Liver (tissue), 3 donors: Measurements from ENCODE around the gene HS3ST3B1.

ENCODE experiments used
- EGR1 ChIP-seq, 2 donors: IDR thresholded peaks; 2 replicates each; pipeline ENCODE4 v1.6.1; 2016 to 2018; ENCODE audit warnings: antibody characterized with exemption in 2 of 2, low read depth in 2 of 2
- GABPA ChIP-seq, 2 donors: IDR thresholded peaks in 1 of 2; conservative IDR thresholded peaks in 1 of 2; 2 replicates each; pipeline ENCODE4 v1.6.1; 2016; ENCODE audit warnings: antibody characterized with exemption in 2 of 2, mild to moderate bottlenecking in 1 of 2, moderate library complexity in 1 of 2
- HNF4A ChIP-seq, 2 donors: conservative IDR thresholded peaks; 2 replicates each; pipeline ENCODE4 v1.6.1; 2016; ENCODE audit warnings: antibody characterized with exemption in 2 of 2, mild to moderate bottlenecking in 2 of 2
- HNF4G ChIP-seq: IDR thresholded peaks from 2 replicates; pipeline ENCODE4 v1.6.1; 2016; ENCODE audit warnings: antibody characterized with exemption
- RAD21 ChIP-seq, 2 donors: IDR thresholded peaks; 2 replicates each; pipeline ENCODE4 v1.6.1; 2016; ENCODE audit warnings: antibody characterized with exemption in 2 of 2, mild to moderate bottlenecking in 2 of 2
- RXRA ChIP-seq, 2 donors: IDR thresholded peaks; 2 replicates each; pipeline ENCODE4 v1.6.1; 2017 to 2018; ENCODE audit warnings: antibody characterized with exemption in 2 of 2, mild to moderate bottlenecking in 1 of 2
- SP1 ChIP-seq: IDR thresholded peaks from 2 replicates; pipeline ENCODE4 v1.6.1; 2018; ENCODE audit warnings: antibody characterized with exemption, mild to moderate bottlenecking
- TAF1 ChIP-seq: conservative IDR thresholded peaks from 2 replicates; pipeline ENCODE4 v1.6.1; 2016; ENCODE audit warnings: antibody characterized with exemption, mild to moderate bottlenecking
- YY1 ChIP-seq: IDR thresholded peaks from 2 replicates; pipeline ENCODE4 v1.6.1; 2016; ENCODE audit warnings: antibody characterized with exemption, mild to moderate bottlenecking
- TF ChIP-seq, protein P1 (sequence below): fragments of 150-350 bp; IDR thresholded peaks from 2 replicates; pipeline ENCODE4 v1.5.1; 2017; ENCODE audit warnings: improper control_type of control experiment, low read depth, low read length; ENCODE audit not compliant: missing input control
- TF ChIP-seq, protein P2 (sequence below): IDR thresholded peaks from 2 replicates; pipeline ENCODE4 v1.6.1; 2016; ENCODE audit warnings: antibody characterized with exemption, mild to moderate bottlenecking
- TF ChIP-seq, protein P3 (sequence below): IDR thresholded peaks from 2 replicates; pipeline ENCODE4 v1.6.1; 2016; ENCODE audit warnings: antibody characterized with exemption
- TF ChIP-seq, protein P4 (sequence below): IDR thresholded peaks from 2 replicates; pipeline ENCODE4 v1.6.1; 2016; ENCODE audit warnings: antibody characterized with exemption
- donor health status: healthy.
- donor health status: healthy.

DNA sequence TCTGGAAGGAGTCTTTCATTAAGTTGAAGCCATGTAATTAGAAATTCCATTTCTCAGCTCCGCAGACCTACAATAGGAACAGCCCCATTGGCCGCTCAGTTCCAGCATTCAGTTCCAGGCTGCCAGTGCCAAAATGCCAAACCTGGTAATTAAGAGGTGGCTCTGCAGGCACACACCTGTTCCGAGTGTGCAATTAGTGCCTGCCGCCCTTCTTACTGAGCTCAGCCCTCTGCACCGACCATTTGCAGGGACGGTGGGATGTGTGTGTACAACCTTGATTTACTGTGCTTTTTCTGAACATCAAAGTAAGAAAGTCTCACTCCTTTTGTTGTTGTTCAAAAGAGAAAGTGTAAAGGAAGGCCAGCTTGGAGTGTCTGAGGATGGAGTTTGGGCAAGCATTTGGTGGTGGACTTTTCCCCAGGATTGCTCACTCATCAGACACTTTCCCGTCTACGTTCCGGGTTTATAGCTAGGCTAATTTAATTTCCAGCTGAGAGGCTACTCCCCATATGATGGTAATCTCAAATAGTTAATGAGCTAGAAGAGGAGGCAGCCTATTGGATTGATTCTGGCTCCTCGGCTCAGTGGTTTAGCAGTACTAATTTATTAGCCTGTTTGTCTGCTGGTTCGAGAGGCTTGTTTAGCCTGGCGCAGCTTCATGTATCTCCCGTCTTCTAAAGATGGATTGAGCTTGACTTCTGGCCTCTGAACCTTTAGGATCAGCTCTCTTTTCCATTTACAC, 20.0 kb downstream of the HS3ST3B1 start:
- TF ChIP-seq HNF4A (conservative IDR thresholded peaks at IDR 0.05): no peak
- TF ChIP-seq, protein P1, sequence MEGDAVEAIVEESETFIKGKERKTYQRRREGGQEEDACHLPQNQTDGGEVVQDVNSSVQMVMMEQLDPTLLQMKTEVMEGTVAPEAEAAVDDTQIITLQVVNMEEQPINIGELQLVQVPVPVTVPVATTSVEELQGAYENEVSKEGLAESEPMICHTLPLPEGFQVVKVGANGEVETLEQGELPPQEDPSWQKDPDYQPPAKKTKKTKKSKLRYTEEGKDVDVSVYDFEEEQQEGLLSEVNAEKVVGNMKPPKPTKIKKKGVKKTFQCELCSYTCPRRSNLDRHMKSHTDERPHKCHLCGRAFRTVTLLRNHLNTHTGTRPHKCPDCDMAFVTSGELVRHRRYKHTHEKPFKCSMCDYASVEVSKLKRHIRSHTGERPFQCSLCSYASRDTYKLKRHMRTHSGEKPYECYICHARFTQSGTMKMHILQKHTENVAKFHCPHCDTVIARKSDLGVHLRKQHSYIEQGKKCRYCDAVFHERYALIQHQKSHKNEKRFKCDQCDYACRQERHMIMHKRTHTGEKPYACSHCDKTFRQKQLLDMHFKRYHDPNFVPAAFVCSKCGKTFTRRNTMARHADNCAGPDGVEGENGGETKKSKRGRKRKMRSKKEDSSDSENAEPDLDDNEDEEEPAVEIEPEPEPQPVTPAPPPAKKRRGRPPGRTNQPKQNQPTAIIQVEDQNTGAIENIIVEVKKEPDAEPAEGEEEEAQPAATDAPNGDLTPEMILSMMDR: no peak
- TF ChIP-seq, protein P2, sequence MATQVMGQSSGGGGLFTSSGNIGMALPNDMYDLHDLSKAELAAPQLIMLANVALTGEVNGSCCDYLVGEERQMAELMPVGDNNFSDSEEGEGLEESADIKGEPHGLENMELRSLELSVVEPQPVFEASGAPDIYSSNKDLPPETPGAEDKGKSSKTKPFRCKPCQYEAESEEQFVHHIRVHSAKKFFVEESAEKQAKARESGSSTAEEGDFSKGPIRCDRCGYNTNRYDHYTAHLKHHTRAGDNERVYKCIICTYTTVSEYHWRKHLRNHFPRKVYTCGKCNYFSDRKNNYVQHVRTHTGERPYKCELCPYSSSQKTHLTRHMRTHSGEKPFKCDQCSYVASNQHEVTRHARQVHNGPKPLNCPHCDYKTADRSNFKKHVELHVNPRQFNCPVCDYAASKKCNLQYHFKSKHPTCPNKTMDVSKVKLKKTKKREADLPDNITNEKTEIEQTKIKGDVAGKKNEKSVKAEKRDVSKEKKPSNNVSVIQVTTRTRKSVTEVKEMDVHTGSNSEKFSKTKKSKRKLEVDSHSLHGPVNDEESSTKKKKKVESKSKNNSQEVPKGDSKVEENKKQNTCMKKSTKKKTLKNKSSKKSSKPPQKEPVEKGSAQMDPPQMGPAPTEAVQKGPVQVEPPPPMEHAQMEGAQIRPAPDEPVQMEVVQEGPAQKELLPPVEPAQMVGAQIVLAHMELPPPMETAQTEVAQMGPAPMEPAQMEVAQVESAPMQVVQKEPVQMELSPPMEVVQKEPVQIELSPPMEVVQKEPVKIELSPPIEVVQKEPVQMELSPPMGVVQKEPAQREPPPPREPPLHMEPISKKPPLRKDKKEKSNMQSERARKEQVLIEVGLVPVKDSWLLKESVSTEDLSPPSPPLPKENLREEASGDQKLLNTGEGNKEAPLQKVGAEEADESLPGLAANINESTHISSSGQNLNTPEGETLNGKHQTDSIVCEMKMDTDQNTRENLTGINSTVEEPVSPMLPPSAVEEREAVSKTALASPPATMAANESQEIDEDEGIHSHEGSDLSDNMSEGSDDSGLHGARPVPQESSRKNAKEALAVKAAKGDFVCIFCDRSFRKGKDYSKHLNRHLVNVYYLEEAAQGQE: peak; percentile 20
- no peak for TF ChIP-seq RXRA (IDR thresholded peaks at IDR 0.05)
- TF ChIP-seq, protein P3, sequence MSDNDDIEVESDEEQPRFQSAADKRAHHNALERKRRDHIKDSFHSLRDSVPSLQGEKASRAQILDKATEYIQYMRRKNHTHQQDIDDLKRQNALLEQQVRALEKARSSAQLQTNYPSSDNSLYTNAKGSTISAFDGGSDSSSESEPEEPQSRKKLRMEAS: no peak
- TF ChIP-seq YY1: no peak
- no peak for TF ChIP-seq SP1
- no peak for TF ChIP-seq RAD21 (IDR thresholded peaks at IDR 0.05)
- TF ChIP-seq GABPA (IDR thresholded peaks at IDR 0.05 in 1 of 2, conservative IDR thresholded peaks at IDR 0.05 in 1 of 2): no peak
- TF ChIP-seq, protein P4, sequence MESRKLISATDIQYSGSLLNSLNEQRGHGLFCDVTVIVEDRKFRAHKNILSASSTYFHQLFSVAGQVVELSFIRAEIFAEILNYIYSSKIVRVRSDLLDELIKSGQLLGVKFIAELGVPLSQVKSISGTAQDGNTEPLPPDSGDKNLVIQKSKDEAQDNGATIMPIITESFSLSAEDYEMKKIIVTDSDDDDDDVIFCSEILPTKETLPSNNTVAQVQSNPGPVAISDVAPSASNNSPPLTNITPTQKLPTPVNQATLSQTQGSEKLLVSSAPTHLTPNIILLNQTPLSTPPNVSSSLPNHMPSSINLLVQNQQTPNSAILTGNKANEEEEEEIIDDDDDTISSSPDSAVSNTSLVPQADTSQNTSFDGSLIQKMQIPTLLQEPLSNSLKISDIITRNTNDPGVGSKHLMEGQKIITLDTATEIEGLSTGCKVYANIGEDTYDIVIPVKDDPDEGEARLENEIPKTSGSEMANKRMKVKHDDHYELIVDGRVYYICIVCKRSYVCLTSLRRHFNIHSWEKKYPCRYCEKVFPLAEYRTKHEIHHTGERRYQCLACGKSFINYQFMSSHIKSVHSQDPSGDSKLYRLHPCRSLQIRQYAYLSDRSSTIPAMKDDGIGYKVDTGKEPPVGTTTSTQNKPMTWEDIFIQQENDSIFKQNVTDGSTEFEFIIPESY: no peak
- TF ChIP-seq TAF1: no peak
- no peak for TF ChIP-seq EGR1 (IDR thresholded peaks at IDR 0.05; ENCODE audit: low read depth in 2 of 2)
- TF ChIP-seq HNF4G: no peak
